Measurements from ENCODE around the gene XYLB.
"Not testable (repeated sequence)": the region's sequence is repeated elsewhere in the genome, so short reads cannot be mapped to it uniquely, and the experiment has no call there.

DNA sequence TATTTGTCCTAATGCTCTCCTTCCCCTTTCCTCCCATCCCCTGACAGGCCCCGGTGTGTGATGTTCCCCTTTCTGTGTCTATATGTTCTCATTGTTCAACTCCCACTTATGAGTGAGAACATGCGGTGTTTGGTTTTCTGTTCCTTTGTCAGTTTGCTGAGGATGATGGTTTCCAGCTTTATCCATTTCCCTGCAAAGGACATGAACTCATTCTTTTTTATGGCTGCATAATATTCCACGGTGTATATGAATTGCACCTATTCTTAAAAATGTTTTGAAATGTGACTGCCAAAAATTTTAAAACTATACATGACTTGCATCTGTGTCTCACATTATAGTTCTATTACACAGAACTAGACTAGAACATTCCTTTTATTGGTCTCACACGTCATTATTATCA is 25.9 kb upstream of the XYLB start:
- TF ChIP-seq, protein P1, sequence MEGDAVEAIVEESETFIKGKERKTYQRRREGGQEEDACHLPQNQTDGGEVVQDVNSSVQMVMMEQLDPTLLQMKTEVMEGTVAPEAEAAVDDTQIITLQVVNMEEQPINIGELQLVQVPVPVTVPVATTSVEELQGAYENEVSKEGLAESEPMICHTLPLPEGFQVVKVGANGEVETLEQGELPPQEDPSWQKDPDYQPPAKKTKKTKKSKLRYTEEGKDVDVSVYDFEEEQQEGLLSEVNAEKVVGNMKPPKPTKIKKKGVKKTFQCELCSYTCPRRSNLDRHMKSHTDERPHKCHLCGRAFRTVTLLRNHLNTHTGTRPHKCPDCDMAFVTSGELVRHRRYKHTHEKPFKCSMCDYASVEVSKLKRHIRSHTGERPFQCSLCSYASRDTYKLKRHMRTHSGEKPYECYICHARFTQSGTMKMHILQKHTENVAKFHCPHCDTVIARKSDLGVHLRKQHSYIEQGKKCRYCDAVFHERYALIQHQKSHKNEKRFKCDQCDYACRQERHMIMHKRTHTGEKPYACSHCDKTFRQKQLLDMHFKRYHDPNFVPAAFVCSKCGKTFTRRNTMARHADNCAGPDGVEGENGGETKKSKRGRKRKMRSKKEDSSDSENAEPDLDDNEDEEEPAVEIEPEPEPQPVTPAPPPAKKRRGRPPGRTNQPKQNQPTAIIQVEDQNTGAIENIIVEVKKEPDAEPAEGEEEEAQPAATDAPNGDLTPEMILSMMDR (IDR thresholded peaks at IDR 0.05): not testable (repeated sequence)
- TF ChIP-seq POLR2A (IDR thresholded peaks at IDR 0.05): not testable (repeated sequence)
